Measurements from ENCODE around the gene DUOX1. TPM values are rescaled to one million over a fixed set of nuclear protein-coding genes. Genes with fewer than 3 reads are reported as not detected.

DUOX1 gene
- total and polyA plus RNA-seq, 2 donors (not counting 3 experiments of a cell fraction or from before 2014, with no cell fraction given) = not detected

DNA sequence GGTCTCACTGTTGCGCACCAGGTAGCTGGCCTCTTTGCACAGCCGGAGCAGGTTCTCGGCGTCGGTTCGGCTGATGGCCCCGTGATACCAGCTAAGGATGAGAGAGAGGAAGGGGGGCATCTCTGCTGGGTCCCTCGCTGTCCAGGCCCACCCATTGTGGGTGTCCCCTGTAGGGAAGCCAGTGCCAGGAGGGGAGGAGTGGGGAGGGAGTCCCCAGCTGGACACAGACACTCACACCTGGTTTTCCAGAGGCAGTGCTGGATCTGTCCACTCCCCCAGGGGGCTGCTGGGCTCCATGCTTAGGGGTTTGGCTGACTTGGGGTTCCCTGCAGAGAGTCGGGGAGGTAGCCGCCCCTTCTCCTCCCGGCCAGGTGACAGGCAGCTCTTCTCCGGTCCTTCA lies 42.1 kb downstream of the DUOX1 start:
- Histone ChIP-seq H3K9ac (replicated peaks; ENCODE audit: extremely low read depth, insufficient read depth, low read length) (no peak overlapping the region), H3K36me3 (ENCODE audit: control insufficient read depth in 2 of 2, extremely low read depth in 1 of 2, insufficient read depth in 2 of 2, low read length in 2 of 2) (no peaks in the 10 kb centered on the region), H3K27me3 (ENCODE audit: control insufficient read depth in 2 of 2, insufficient read depth in 2 of 2, low read length in 2 of 2) (no peaks in the 10 kb centered on the region), H4K20me1 (replicated peaks; ENCODE audit: control insufficient read depth, extremely low read depth, insufficient read depth, low read length) (no peaks in the 10 kb centered on the region), H3K9me3 (replicated peaks; ENCODE audit: control insufficient read depth, insufficient read depth, low read length) (no peaks in the 10 kb centered on the region), H3K9me1 (replicated peaks; ENCODE audit: control insufficient read depth, extremely low read depth, insufficient read depth, low read length) (no peaks in the 10 kb centered on the region), H3K79me2 (ENCODE audit: control insufficient read depth, insufficient read depth, low read length) (no peaks in the 10 kb centered on the region), H2AFZ (ENCODE audit: low read depth, low read length) (no peak overlapping the region), H3K4me2 (ENCODE audit: insufficient read depth, low read length) (no peak overlapping the region), H3K4me1 (ENCODE audit: control insufficient read depth, extremely low read depth, insufficient read depth, low read length) (no peaks in the 10 kb centered on the region), H3K4me3 (replicated peaks in 1 of 3; ENCODE audit: insufficient read depth in 1 of 3, low read depth in 1 of 3, low read length in 3 of 3) (no peak overlapping the region), H3K27ac (ENCODE audit: insufficient read depth, low read depth, low read length) (no peak overlapping the region)
- intact Hi-C loops (cut with micrococcal nuclease) (no loop called here), dilution Hi-C loops (cut with MboI; ENCODE audit: extremely low pct_ligation_motif_present, low sequenced_read_pairs) (no loop called here)
- ChIA-PET POLR2A (interaction anchor here (0.7 kb wide), 1 partner anchor 9 kb away, joined by 3 read pairs; no protein-coding TSS in a partner anchor), CTCF (interaction anchor here (1.0 to 1.1 kb wide), 3 partner anchors 8 to 14 kb away, joined by 3 to 4 read pairs (median 3); no protein-coding TSS in a partner anchor)
- FAIRE-seq (no peak), DNase-seq (ENCODE audit: low read depth, low spot score) (no peak)
- no TSS peak for BruUV-seq (replicated peaks)
- TF ChIP-seq CTCF (IDR thresholded peaks at IDR 0.05; ENCODE audit: extremely low read depth in 1 of 2, insufficient read depth in 1 of 2, low read depth in 1 of 2, low read length in 2 of 2) (no peak), MYC (IDR thresholded peaks at IDR 0.05; ENCODE audit: low read depth, low read length) (no peak), JUN (IDR thresholded peaks at IDR 0.05; ENCODE audit: borderline replicate concordance, insufficient read depth, insufficient read length, low read depth) (no peak), GATA2 (IDR thresholded peaks at IDR 0.05; ENCODE audit: insufficient read depth, insufficient read length, low read depth, low read length) (no peak), POLR2AphosphoS5 (IDR thresholded peaks at IDR 0.05; ENCODE audit: insufficient read depth, low read depth, low read length) (no peak), POLR2A (IDR thresholded peaks at IDR 0.05; ENCODE audit: low read depth, low read length) (no peak), MAX (IDR thresholded peaks at IDR 0.05; ENCODE audit: insufficient read depth, insufficient read length) (no peak), EZH2 (IDR thresholded peaks at IDR 0.05; ENCODE audit: borderline replicate concordance, low read depth, low read length, severe bottlenecking) (no peak), FOS (IDR thresholded peaks at IDR 0.05; ENCODE audit: borderline replicate concordance, insufficient read depth, low read length) (no peak)
